SH-SY5Y (cell line): ENCODE measurements around the gene HMGCR.

ENCODE experiments used
- GATA2 ChIP-seq: IDR thresholded peaks from 2 replicates; pipeline ENCODE4 v1.6.1; 2011; ENCODE audit warnings: mild to moderate bottlenecking, low read depth, low read length
- GATA3 ChIP-seq: IDR thresholded peaks from 2 replicates; pipeline ENCODE4 v1.6.1; 2011; ENCODE audit warnings: low read depth, mild to moderate bottlenecking, low read length, moderate library complexity

Gene HMGCR

DNA sequence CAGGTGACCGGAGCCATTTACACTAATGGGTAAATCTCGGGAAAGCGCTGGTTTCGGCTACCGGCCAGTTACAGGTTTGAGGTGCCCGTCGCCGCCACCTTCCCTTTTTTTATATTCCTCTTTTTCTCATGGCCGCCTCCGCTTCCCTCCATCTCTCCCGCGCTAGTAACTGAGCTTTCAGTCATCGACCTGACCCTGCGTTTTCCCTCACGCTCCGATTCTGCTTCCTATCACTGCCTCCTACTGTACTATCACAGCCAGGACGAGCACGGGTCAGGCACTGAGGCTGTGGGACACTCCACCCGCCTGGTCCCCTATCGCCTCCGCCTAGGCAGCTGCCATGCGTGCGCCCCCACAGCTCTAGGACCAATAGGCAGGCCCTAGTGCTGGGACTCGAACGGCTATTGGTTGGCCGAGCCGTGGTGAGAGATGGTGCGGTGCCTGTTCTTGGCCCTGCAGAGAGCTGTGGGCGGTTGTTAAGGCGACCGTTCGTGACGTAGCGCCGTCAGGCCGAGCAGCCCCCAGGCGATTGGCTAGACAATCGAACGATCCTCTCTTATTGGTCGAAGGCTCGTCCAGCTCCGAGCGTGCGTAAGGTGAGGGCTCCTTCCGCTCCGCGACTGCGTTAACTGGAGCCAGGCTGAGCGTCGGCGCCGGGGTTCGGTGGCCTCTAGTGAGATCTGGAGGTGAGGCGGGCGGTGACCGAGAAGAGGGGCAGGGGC, at the start of gene HMGCR:
HMGCR (plus strand) TSS at position 606 of the 722 bp plus-strand sequence. CDS start 5,386 bp downstream, outside the sequence.
- no peak; the same call in 1 of the 2 replicates for TF ChIP-seq GATA2
- no peak for TF ChIP-seq GATA3

DNA sequence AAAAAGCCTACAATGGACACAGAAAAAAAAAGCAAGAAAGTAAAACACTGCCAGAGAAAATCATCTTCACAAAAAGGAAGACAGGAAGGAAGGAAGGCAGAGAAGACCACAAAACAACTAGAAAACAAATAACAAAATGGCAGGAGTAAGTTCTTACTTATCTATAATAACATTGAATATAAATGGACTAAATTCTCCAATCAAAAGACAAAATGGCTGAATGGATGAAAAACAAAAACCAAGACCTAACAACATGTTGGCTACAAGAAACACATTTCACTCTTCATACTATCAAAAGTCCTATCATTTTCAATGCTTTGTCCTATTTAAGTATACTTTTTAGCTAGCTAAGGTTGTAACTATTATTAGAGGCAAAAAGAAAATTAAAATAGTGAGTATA, 36.9 kb upstream of the HMGCR start:
- TF ChIP-seq GATA3 (no peak), GATA2 (no peak)

DNA sequence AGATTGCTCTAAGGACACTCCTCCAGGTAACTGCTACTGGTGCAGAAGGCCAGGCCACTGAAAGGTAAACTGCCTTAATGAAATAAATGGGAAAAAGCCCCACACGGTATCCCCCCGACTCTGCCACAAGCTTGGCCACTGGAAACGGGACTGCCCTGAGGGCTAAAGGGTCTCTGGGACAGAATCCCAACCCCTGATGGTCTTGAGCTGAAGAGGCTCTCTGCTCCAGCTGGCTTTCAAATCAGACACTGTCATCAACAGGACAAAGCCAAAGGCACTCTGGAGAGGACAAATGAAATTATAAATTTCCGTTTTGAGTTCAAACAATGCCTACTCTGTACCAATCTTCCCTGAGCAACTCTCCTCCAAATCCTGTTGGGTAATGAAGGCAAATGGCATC, 33.6 kb upstream of the HMGCR start:
- TF ChIP-seq GATA3, result 0 out of 2 replicates have a peak, but pooled peaks have one; percentile 24
- peak; percentile 55; the same call in 1 of the 2 replicates for TF ChIP-seq GATA2

DNA sequence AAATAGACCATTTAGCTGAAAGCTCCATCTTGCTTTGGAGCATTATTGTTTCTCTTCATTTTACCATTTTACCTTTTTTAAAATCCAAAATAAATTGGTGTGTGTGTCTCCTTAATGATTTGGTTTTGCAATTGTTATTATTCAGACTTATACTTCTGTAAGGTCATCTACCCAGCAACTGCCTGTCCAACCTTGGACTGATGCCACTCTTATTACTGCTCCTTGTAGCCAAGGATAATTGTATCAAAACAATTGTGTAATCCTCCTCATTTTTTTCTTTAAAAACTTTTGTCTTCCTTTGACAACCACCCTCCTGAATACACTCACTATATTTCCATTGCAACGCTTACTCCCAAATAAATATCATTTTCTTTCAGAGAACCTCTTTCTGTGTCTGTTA, 30.3 kb upstream of the HMGCR start:
- TF ChIP-seq GATA3 (no peak), GATA2 (no peak)

DNA sequence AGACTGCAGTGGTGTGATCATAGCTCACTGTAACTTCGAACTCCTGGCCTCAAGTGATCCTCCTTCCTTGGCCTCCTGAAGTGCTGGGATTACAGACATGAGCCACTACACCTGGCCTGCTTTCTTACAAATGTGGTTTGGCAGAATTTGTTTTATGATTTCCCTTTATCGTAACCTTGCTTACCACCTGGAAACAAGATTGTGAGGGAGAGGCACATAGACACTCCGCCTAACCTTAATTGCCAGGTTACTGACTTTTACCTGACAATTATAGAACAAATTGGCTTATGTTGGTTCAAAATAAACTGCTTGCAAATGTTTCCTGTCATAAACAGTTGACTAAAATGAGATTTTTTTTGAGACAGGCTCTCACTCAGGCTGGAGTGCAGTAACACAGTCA, 26.8 kb upstream of the HMGCR start:
- TF ChIP-seq GATA3 (no peak), GATA2 (no peak)

DNA sequence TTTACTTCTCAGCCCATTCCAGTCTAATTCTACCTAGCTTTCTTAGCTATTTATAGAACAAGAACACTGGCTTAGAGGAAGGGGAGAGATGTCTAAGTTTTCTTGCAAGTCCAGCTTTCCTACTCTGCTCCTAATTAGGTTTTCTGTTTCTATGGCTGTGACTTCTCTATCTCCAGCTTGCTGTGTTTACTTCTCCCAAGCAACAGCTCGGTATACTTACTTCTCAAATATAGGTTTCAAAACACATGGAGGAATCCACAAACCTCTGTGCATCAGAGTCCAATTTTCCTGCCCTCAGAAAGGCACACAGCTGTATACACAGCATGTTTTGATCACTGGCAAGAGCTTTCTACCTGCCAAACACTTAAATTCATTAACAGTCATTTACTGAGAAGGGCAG, 17.4 kb upstream of the HMGCR start:
- TF ChIP-seq GATA3, result no peak
- TF ChIP-seq GATA2, result no peak

DNA sequence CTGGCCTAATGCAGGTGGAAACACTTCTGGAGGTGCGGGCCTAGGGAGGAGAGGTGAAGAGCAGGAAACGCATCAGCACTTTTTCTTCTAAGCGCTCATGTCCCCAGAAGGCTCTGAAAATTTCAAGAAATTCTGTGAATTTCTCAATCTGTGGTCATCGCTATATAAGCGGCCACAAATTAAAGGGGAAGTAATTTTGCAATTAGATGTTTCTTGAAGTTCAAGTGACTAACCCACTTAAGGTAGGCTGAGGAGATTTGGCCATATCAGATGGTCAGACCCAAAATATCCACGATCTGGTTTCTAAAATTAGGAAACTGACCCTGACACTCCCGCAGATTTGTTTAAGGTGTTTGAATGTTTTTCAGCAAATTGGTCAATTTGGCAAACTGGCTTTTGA, 16.6 kb upstream of the HMGCR start:
- TF ChIP-seq GATA2 (no peak), GATA3 (no peak)

DNA sequence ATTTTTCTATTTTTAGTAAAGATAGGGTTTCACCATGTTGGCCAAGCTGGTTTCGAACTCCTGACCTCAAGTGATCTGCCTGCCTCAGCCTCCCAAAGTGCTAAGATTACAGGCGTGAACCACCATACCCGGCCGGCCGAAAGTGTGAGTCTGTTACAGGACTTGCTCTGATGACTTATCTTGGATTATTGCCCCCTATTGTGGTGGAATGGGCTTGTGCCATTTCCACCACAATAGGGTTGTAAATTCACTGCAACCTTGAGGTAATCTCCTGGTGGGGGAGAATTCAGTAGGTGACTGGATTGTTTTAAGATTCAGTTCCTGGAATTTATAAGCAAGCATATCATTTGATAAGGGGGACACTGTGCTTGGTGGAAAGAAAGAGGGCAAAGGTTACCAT, 15.0 kb upstream of the HMGCR start:
- TF ChIP-seq GATA3, result no peak
- no peak for TF ChIP-seq GATA2

DNA sequence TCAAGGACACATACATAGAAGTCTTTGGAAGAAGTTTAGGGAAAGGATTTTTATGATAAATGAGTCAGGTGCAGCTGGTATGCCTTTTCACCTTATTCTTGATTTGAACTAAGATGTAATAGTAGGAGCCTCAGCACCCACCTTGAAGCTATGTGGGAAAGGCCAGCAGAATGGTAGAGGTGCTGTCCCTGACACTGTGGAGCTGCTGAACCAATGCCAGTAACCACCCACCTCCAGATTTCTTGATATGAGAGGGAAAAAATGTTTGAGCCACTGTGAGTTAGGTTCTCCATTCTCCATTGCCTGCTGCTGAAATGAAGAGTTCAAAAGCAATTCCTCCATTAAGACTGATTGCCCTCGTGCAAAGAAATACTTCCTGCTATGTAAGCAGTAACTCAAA, 12.2 kb upstream of the HMGCR start:
- no peak for TF ChIP-seq GATA3

DNA sequence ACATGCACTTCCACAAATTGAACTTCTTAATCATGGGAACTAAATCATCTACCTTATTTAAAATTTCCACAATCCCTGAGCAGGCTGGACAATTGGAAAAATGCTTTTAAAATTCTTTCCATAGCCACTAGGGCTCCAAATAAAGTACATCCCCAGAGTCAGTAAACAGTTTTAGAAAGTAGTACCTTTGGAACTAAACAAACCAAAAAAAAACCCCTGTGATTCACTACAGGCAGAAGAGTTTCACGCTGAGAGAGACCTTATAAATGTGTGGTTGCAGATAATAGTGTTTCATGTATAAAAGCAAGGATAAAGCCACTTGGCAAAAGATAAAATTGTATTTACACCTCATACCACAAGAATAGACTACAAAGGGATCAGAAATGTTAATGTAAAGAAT, 11.8 kb upstream of the HMGCR start:
- TF ChIP-seq GATA2 (no peak), GATA3 (no peak)

DNA sequence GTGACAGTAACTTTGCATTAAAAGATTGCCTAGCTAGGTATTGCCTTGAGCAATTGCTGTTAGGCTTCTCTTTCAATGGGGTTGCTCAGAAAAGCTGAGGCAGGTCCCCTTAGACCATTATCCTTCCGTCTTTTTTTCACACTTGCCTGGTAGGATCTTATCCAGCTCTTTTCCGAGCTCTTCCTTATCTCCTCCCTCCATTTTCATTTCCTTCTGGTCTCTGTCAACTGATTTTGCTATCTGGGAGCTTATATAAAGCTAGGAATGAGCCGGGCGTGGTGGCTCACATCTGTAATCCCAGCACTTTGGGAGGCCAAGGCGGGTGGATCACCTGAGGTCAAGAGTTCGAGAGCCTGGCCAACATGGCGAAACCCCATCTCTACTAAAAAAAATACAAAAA, 6.6 kb upstream of the HMGCR start:
- no peak for TF ChIP-seq GATA2
- no peak for TF ChIP-seq GATA3

DNA sequence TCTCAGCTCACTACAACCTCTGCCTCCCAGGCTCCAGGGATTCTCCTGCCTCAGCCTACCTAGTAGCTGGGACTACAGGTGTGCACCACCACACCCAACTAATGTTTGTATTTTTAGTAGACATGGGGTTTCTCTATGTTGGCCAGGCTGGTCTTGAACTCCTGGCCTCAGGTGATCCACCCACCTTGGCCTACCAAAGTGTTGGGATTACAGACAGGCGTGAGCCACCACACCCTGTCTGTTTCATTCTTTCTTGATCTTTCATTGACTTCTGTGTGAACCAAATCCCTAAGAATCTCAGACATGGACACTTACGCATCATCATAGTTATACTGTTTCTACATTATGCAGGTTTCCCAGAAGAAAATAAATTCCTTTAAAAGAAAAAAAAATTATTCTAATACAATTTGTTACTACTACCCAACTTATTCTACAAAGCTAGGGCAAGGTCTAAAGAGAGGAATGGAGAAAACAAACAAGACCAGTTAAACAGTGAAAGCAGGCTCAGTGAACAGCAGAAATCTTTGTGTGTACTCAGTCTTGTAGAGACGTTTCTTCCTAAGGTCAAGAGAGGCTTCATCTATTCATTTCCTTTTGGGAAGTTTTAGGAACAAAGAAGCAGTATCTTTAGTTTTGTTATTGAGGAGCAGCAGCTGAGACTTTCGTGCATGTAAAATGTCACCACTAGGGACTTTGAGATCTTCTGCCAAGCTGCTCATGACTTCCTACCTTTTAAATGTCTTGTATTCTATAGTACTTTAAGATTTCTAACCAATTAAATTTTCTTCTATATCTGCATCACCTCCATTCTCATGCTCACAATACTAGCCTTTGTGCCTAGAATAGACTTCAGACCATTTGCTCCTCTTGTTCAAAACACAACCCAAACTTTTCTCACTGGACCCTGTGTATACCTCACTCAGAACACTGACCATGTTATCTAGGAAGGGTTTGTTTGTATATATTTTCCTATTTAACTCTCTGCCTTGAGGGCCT, 5.6 kb upstream of the HMGCR start:
- TF ChIP-seq GATA2 (no peak), GATA3 (no peak)

DNA sequence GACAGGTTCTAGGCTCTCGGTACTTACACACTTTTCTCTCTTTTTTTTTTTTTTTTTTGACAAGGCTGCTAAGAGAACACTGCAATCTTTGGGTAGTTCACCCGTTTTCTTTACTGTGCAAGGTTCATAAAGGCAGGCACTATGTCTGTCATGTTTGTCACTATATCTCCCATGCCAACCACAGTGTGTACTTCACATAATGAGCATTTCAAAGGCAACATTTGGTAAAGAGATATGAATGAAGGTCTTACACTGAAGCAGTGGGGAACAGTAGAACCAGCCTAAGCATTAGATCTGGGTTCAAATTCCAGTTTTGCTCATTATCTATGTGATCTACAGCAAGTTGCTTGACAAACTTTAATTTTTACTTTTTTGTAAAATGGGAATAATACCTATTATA, 1.5 kb upstream of the HMGCR start:
- peak; percentile 42; the same call in 1 of the 2 replicates for TF ChIP-seq GATA3
- TF ChIP-seq GATA2, result no peak

DNA sequence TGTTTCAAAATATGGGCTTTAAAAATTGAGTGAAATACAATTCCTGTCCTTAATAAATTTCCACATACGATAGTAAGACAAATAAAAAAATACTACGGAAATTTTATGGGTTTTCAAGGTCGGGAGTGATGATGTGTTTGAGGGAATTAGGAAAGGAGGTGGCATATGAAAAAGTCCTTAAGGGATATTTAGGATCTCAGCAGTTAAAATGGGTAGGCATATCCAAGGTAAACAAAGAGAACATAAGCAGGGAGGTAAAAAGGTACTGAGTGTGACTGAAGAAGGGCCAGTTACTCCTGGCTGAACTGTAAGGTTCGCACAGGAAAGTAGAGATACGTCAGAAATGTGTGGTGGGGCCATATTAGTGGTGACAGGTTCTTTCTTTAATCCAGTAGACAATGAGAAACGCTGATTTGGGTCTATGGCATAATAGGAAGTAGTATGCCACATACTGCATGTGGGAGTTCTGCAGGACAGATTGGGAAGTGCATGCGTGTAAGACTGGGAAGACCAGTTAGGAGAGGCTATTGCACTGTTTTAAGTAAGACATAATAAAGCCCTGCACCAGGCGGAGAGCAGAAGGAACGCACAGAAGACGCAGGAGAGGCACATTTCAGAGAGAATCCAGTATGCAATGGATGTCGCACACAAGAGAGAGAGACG, 937 bp upstream of the HMGCR start:
- TF ChIP-seq GATA3, result no peak
- no peak for TF ChIP-seq GATA2
